ENCODE measurements around the gene GDI2.

GDI2 gene

GRCh38 chr10:5738427-5738826, 74.8 kb downstream of the GDI2 start:
- DNase-seq = no peak

GRCh38 chr10:5737352-5737751, 75.9 kb downstream of the GDI2 start:
- no peak for DNase-seq

- DNase-seq = no peak
Measured at GRCh38 chr10:5736591-5736990, 76.6 kb downstream of the GDI2 start.

- no peak for DNase-seq
Measured at GRCh38 chr10:5735119-5735518, 78.1 kb downstream of the GDI2 start.

GRCh38 chr10:5732141-5732540, 81.1 kb downstream of the GDI2 start:
- no peak for DNase-seq

- DNase-seq = no peak
Measured at GRCh38 chr10:5731559-5731958, 81.7 kb downstream of the GDI2 start.

- DNase-seq = no peak
Measured at GRCh38 chr10:5730766-5731165, 82.5 kb downstream of the GDI2 start.

GRCh38 chr10:5723692-5724091, 89.5 kb downstream of the GDI2 start:
- no peak for DNase-seq

- DNase-seq = no peak
Measured at GRCh38 chr10:5720182-5720581, 93.1 kb downstream of the GDI2 start.

- no peak for DNase-seq
Measured at GRCh38 chr10:5719546-5719945, 93.7 kb downstream of the GDI2 start.

Data from NCI-H1092 (cell line).